ENCODE data around the gene CRACR2A. TPM values are rescaled to one million over a fixed set of nuclear protein-coding genes. Genes with fewer than 3 reads are reported as not detected.

Gene CRACR2A
- total and polyA plus RNA-seq, 2 of the 4 experiments (the other 2 are of a cell fraction) = 0.54 to 0.60 TPM

DNA sequence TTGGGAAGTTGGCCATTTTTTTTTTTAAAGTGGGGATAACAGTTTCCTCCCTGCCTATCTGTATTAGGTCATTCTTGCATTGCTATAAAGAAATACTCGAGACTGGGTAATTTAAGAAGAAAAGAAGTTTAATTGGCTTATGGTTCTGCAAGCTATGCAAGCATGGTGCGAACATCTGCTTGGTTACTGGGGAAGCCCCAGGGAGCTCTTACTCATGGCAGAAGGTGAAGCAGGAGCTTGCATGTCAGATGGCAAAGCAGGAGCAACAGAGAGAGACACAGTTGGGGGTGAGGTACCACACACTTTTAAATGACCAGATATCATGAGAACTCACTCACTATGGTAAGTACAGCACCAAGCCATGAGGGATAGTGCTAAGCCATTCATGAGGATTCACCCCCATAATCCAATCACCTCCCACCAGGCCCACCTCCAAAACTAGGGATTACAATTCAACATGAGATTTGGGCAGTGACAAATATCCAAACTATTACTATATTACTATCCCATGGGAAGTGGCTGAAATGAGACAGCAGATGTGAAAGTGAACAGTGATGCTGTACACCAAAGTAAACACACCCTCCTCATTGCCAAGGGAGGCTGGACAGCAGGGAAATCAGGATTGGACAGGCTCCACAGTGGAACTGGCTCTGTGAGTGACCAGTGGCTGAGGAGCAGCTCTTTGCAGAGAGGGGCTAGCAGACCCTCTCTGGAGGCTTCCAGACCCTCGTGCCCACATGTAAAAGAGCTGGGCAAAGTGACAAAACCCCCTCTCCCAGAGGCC lies 40.5 kb downstream of the CRACR2A start:
- no peaks in the 10 kb centered on the region for H3K36me3 ChIP-seq (ENCODE audit: control insufficient read depth, insufficient read depth, low read length)
- H2AFZ ChIP-seq (replicated peaks; ENCODE audit: low read length, poor library complexity) = no peak overlapping the region
- no peak overlapping the region for H3K23ac ChIP-seq (ENCODE audit: low read depth, low read length)
- H3K4ac ChIP-seq (ENCODE audit: low read depth, low read length) = no peak overlapping the region
- no peak overlapping the region for H3K27ac ChIP-seq (ENCODE audit: insufficient read depth, low read length)
- no peak overlapping the region for H2BK20ac ChIP-seq (ENCODE audit: low read depth, low read length)
- H3K9ac ChIP-seq (ENCODE audit: low read depth, low read length) = no peak overlapping the region
- no CpG with 5 or more reads among the region's 3 CpGs for WGBS, 2 experiments (ENCODE audit: extremely low coverage in 2 of 2, insufficient read length in 1 of 2)
- no peak overlapping the region for H2AK9ac ChIP-seq (replicated peaks; ENCODE audit: low read depth, low read length, poor library complexity)
- no peak overlapping the region for H2AK5ac ChIP-seq (ENCODE audit: low read depth, low read length)
- no peaks in the 10 kb centered on the region for H3K79me1 ChIP-seq (ENCODE audit: low read depth in 1 of 2, low read length in 2 of 2)
- in situ Hi-C loops (cut with MboI; ENCODE audit: low sequenced_read_pairs) = no loop called here
- no TSS peak for BruUV-seq (replicated peaks)
- CTCF ChIA-PET = interaction anchor here (1.0 kb wide), 1 partner anchor 413 kb away, joined by 3 read pairs; no protein-coding TSS in a partner anchor
- no peaks in the 10 kb centered on the region for H3K9me1 ChIP-seq (ENCODE audit: insufficient read depth, low read length)
- no peak overlapping the region for H4K8ac ChIP-seq (ENCODE audit: low read depth in 2 of 2, low read length in 2 of 2)
- H3K18ac ChIP-seq (ENCODE audit: low read depth, low read length) = no peak overlapping the region
- H4K5ac ChIP-seq (ENCODE audit: low read depth, low read length) = no peak overlapping the region
- no peak overlapping the region for H3K14ac ChIP-seq (replicated peaks; ENCODE audit: low read depth, low read length)
- no peak overlapping the region for H4K91ac ChIP-seq (ENCODE audit: insufficient read depth, low read depth, low read length)
- dilution Hi-C loops (cut with HindIII; ENCODE audit: low sequenced_read_pairs, unreplicated experiment) = no loop called here
- no peaks in the 10 kb centered on the region for H3K4me1 ChIP-seq (ENCODE audit: control insufficient read depth, insufficient read depth, low read length)
- DNase-seq (no peak), ATAC-seq (ENCODE audit: low read depth) (no peak)
- H3K4me3 ChIP-seq (ENCODE audit: insufficient read depth, low read depth, low read length) = no peak overlapping the region
- no peak overlapping the region for H2BK120ac ChIP-seq (ENCODE audit: low read depth, low read length)
- H2BK5ac ChIP-seq (ENCODE audit: low read depth, low read length, poor library complexity, severe bottlenecking) = no peak overlapping the region
- POLR2A ChIA-PET (ENCODE audit: unreplicated experiment) = no interaction called here
- no peaks in the 10 kb centered on the region for H4K20me1 ChIP-seq (ENCODE audit: insufficient read depth, low read length)
- H3K9me3 ChIP-seq (ENCODE audit: control insufficient read depth, insufficient read depth, low read length) = no peaks in the 10 kb centered on the region
- H3K27me3 ChIP-seq (ENCODE audit: control insufficient read depth, insufficient read depth, low read length) = peaks cover 13% of the 10 kb centered on the region
- TF ChIP-seq NFE2L2 (IDR thresholded peaks at IDR 0.05; ENCODE audit: low read depth, low read length) = no peak
- no peak for TF ChIP-seq RCOR1 (IDR thresholded peaks at IDR 0.05; ENCODE audit: insufficient replicate concordance, low read length)
- no peak for TF ChIP-seq CHD1 (IDR thresholded peaks at IDR 0.05; ENCODE audit: low read depth, low read length)
- H3K4me2 ChIP-seq (ENCODE audit: low read depth, low read length) = no peak overlapping the region
- H2BK15ac ChIP-seq (ENCODE audit: low read depth, low read length) = no peak overlapping the region
- intact Hi-C loops (cut with micrococcal nuclease) = no loop called here
- no peak overlapping the region for H3K56ac ChIP-seq (ENCODE audit: extremely low read depth, insufficient read depth, low read length)

Data from IMR-90 (cell line).